Measurements from ENCODE around the gene SLC12A7. TPM values are rescaled to one million over a fixed set of nuclear protein-coding genes. Genes with fewer than 3 reads are reported as not detected.

The SLC12A7 gene
- total RNA-seq, 1 experiment from 2014 or later: 207 TPM

DNA sequence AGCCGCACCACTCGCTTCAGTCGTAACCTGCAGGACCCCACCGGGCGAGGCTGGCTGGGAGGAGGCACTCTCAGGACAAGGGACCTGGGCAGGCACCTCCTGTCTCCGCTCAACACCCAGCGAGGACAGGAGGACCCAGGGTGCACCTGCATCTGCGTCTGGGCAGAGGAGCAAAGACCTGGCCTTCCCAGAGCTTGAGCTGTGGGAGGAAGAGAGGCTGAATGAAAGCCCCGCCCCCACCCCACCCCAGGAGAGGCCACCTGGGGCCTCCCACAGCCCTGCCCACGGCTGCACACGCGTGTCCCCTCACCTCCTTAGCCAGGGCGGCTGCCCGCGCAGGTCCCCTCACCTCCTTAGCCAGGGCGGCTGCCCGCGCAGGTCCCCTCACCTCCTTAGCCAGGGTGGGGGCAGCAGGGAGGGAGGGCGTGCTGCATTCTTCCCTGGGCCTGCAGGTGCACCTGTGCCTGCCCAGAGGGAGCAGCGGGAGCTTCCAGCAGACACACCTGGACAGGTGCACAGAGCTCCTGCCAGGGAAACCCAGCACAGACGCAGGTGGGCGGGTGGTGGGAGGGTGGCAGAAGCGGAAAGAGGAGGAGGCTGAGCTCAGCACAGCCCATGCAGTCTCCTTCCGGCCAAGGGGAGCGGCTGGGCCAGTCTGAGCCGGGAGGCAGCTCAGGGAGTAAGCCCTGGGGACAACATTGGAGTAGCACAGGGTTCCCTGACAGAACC lies 18.5 kb upstream of the SLC12A7 start:
- no peaks in the 10 kb centered on the region for H3K27me3 ChIP-seq (ENCODE audit: insufficient read depth, low read depth)
- TF ChIP-seq, protein P1, sequence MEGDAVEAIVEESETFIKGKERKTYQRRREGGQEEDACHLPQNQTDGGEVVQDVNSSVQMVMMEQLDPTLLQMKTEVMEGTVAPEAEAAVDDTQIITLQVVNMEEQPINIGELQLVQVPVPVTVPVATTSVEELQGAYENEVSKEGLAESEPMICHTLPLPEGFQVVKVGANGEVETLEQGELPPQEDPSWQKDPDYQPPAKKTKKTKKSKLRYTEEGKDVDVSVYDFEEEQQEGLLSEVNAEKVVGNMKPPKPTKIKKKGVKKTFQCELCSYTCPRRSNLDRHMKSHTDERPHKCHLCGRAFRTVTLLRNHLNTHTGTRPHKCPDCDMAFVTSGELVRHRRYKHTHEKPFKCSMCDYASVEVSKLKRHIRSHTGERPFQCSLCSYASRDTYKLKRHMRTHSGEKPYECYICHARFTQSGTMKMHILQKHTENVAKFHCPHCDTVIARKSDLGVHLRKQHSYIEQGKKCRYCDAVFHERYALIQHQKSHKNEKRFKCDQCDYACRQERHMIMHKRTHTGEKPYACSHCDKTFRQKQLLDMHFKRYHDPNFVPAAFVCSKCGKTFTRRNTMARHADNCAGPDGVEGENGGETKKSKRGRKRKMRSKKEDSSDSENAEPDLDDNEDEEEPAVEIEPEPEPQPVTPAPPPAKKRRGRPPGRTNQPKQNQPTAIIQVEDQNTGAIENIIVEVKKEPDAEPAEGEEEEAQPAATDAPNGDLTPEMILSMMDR (conservative IDR thresholded peaks at IDR 0.05): peak; percentile 27; the same call in 1 of the 2 replicates
- no peak for TF ChIP-seq EZH2 (IDR thresholded peaks at IDR 0.05; ENCODE audit: low read depth)

DNA sequence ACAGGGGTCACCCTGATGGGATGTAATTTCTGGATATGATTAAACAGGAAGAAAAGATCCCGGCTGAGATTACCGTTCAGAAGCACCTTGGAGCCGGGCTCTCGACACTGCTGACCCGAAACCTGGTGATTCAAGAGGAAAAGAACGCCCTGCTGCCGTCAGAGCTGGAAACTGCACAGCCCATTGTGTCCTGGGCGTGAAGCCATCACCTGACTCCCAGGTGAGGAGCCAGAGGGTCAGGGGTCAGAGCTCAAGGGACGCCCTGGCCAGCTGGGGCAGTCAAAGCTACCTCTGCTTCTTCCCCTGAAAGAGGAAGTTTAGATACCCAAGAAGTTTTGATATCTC lies 17.8 kb upstream of the SLC12A7 start:
- peak overlapping the region; percentile 82 for H3K27ac ChIP-seq
- no peaks in the 10 kb centered on the region for H3K9me2 ChIP-seq (ENCODE audit: insufficient read depth)
- peak; percentile 95 to 98 for DNase-seq
- CTCF ChIA-PET: interaction anchor here (0.7 to 1.9 kb wide), 5 partner anchors 11 to 32 kb away, joined by 3 to 16 read pairs (median 9); no protein-coding TSS in a partner anchor
- H3K36me3 ChIP-seq (ENCODE audit: low read depth): no peaks in the 10 kb centered on the region
- peaks cover 57% of the 10 kb centered on the region for H3K4me1 ChIP-seq (replicated peaks; ENCODE audit: insufficient read depth)
- H3K9me3 ChIP-seq (ENCODE audit: insufficient read depth, low read depth): no peaks in the 10 kb centered on the region
- peak overlapping the region; percentile 74 for H3K4me2 ChIP-seq
- peaks cover 31% of the 10 kb centered on the region for H3F3A ChIP-seq (ENCODE audit: insufficient read depth, low read depth)
- no peaks in the 10 kb centered on the region for H4K20me1 ChIP-seq (ENCODE audit: insufficient read depth)
- intact Hi-C loops (cut with micrococcal nuclease; ENCODE audit: unreplicated experiment): loop anchor here (1.0 kb wide), 3 partner anchors 11 to 32 kb away; no protein-coding TSS in a partner anchor
- H3K27me3 ChIP-seq (ENCODE audit: insufficient read depth, low read depth): no peaks in the 10 kb centered on the region
- POLR2A ChIA-PET (ENCODE audit: unreplicated experiment): interaction anchor here (1.9 to 2.0 kb wide), 2 partner anchors 11 to 16 kb away, joined by 58 to 77 read pairs; no protein-coding TSS in a partner anchor
- BruUV-seq (replicated peaks): no TSS peak
- no peak for TF ChIP-seq EZH2 (IDR thresholded peaks at IDR 0.05; ENCODE audit: low read depth)
- TF ChIP-seq, protein P1 (conservative IDR thresholded peaks at IDR 0.05): no peak
- no peaks in the 10 kb centered on the region for H3K79me2 ChIP-seq (ENCODE audit: low read depth)
- H2AFZ ChIP-seq: no peak overlapping the region
- peak overlapping the region; percentile 45; the same call in 1 of the 2 replicates for H3K4me3 ChIP-seq

More for the DNA sequence above, 18.5 kb upstream of the SLC12A7 start:
- peak overlapping the region; percentile 74 for H3K4me2 ChIP-seq
- H3K27ac ChIP-seq: peak overlapping the region; percentile 82
- peaks cover 31% of the 10 kb centered on the region for H3F3A ChIP-seq (ENCODE audit: insufficient read depth, low read depth)
- H3K79me2 ChIP-seq (ENCODE audit: low read depth): no peaks in the 10 kb centered on the region
- H2AFZ ChIP-seq: peak overlapping the region; percentile 39
- ChIA-PET CTCF (interaction anchor here (0.6 to 1.9 kb wide), 15 partner anchors 10 to 811 kb away, joined by 3 to 16 read pairs (median 4); no protein-coding TSS in a partner anchor), POLR2A (ENCODE audit: unreplicated experiment) (interaction anchor here (0.5 to 2.0 kb wide), 11 partner anchors 8 to 756 kb away, joined by 3 to 77 read pairs (median 8); no protein-coding TSS in a partner anchor)
- H3K9me2 ChIP-seq (ENCODE audit: insufficient read depth): no peaks in the 10 kb centered on the region
- no peaks in the 10 kb centered on the region for H3K9me3 ChIP-seq (ENCODE audit: insufficient read depth, low read depth)
- no TSS peak for BruUV-seq (replicated peaks)
- H3K4me3 ChIP-seq: peak overlapping the region; percentile 45; the same call in 1 of the 2 replicates
- H4K20me1 ChIP-seq (ENCODE audit: insufficient read depth): no peaks in the 10 kb centered on the region
- H3K4me1 ChIP-seq (replicated peaks; ENCODE audit: insufficient read depth): peaks cover 57% of the 10 kb centered on the region
- H3K36me3 ChIP-seq (ENCODE audit: low read depth): no peaks in the 10 kb centered on the region
- peak; percentile 97 to 99 for DNase-seq
- intact Hi-C loops (cut with micrococcal nuclease; ENCODE audit: unreplicated experiment): loop anchor here (1.0 kb wide), 2 partner anchors 17 to 31 kb away; no protein-coding TSS in a partner anchor

DNA sequence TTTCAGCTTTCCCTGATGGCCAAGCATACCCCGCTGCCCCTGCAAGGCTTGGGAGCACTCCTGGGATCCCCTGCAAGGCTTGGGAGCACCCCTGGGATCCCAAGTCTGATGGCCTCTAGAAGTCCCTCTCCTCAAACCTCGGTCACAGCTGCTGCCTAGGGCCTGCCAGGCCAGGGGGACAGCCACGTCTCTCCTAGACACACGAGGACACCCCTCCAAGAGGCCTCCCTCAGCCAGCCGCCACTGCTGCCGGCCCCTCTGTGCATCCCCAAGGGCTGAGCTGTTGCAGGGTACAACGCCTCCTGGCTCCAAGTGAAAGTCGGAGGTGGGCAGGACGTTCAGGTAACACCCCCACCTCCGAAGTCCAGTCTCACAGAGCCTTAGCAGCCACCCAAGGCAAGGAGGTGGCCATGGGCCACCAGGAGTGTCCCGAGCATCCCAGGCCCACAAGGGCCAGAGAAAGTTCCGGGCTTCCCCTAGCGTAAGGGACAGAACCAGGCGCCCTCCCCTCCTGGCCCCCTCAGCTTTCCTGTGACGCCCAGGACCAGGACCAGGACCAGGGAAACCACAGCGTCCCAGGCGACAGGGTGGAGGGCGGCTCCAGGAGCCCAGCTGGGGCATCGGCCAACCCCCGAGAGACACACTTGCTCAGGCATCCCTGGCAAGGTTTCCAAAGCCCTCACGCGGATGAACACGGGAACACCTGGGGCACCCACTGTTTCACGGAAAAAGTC lies 17.3 kb upstream of the SLC12A7 start:
- Histone ChIP-seq H3K4me3 (peak overlapping the region; percentile 4; the same call in 1 of the 2 replicates), H2AFZ (no peak overlapping the region), H3K4me1 (replicated peaks; ENCODE audit: insufficient read depth) (peaks cover 57% of the 10 kb centered on the region), H3K27ac (peak overlapping the region; percentile 82), H3F3A (ENCODE audit: insufficient read depth, low read depth) (peaks cover 31% of the 10 kb centered on the region), H3K9me3 (ENCODE audit: insufficient read depth, low read depth) (no peaks in the 10 kb centered on the region), H3K79me2 (ENCODE audit: low read depth) (no peaks in the 10 kb centered on the region), H3K9me2 (ENCODE audit: insufficient read depth) (no peaks in the 10 kb centered on the region), H3K4me2 (peak overlapping the region; percentile 74), H3K27me3 (ENCODE audit: insufficient read depth, low read depth) (no peaks in the 10 kb centered on the region), H4K20me1 (ENCODE audit: insufficient read depth) (no peaks in the 10 kb centered on the region), H3K36me3 (ENCODE audit: low read depth) (no peaks in the 10 kb centered on the region)
- ChIA-PET CTCF (interaction anchor here (0.7 to 1.9 kb wide), 5 partner anchors 11 to 32 kb away, joined by 3 to 16 read pairs (median 9); no protein-coding TSS in a partner anchor), POLR2A (ENCODE audit: unreplicated experiment) (interaction anchor here (1.9 to 2.0 kb wide), 2 partner anchors 11 to 16 kb away, joined by 58 to 77 read pairs; no protein-coding TSS in a partner anchor)
- TSS peak; percentile 35 for BruUV-seq (replicated peaks)
- DNase-seq: no peak
- intact Hi-C loops (cut with micrococcal nuclease; ENCODE audit: unreplicated experiment): loop anchor here (1.0 kb wide), 1 partner anchor 11 kb away; no protein-coding TSS in a partner anchor
- no peak for TF ChIP-seq EZH2 (IDR thresholded peaks at IDR 0.05; ENCODE audit: low read depth)
- TF ChIP-seq, protein P1 (conservative IDR thresholded peaks at IDR 0.05): no peak

All from PC-9 (cell line).